MCF 10A (cell line): ENCODE data around the gene FSCN2. TPM values are rescaled to one million over a fixed set of nuclear protein-coding genes. Genes with fewer than 3 reads are reported as not detected.

Source experiments
- BruUV-seq: library from RNA; stranded (reverse); fragments of 400-500 nt; replicated peaks from 2 replicates; lab custom pipeline; 2021; lab: Mats Ljungman, UMichigan
- CTCF ChIA-PET: fragments of 300-600 bp; sonication (Branson Sonifier 250); formaldehyde crosslinking; extraction: SDS; loops from one replicate; lab custom pipeline; 2021; ENCODE audit warnings: antibody characterized with exemption, inconsistent platforms; lab: Yijun Ruan, JAX
- POLR2A ChIA-PET: fragments of 300-600, 350-650 bp; sonication (Branson Sonifier 250); formaldehyde crosslinking; extraction: SDS; loops from one replicate; lab custom pipeline; 2020; ENCODE audit warnings: antibody characterized with exemption, inconsistent platforms; lab: Yijun Ruan, JAX
- DNase-seq: peaks from one replicate; pipeline ENCODE4 v3.0.0-alpha.2; 2018; ENCODE audit not compliant: unreplicated experiment
- H3K27ac Mint-ChIP-seq: one replicate; pipeline ENCODE4 v1.8.0; 2022; ENCODE audit warnings: mild to moderate bottlenecking, low read depth, mixed read lengths; ENCODE audit not compliant: unreplicated experiment
- H3K27me3 Mint-ChIP-seq: one replicate; pipeline ENCODE4 v1.8.0; 2022; ENCODE audit warnings: mixed read lengths; ENCODE audit not compliant: insufficient read depth, unreplicated experiment
- H3K36me3 Mint-ChIP-seq: one replicate; pipeline ENCODE4 v1.8.0; 2022; ENCODE audit warnings: mild to moderate bottlenecking, moderate library complexity, mixed read lengths; ENCODE audit not compliant: insufficient read depth, unreplicated experiment
- H3K4me1 Mint-ChIP-seq: one replicate; pipeline ENCODE4 v1.8.0; 2022; ENCODE audit warnings: mixed read lengths; ENCODE audit not compliant: insufficient read depth, unreplicated experiment
- H3K4me3 Mint-ChIP-seq: one replicate; pipeline ENCODE4 v1.8.0; 2022; ENCODE audit warnings: mild to moderate bottlenecking, moderate library complexity, mixed read lengths; ENCODE audit not compliant: unreplicated experiment
- H3K9me3 Mint-ChIP-seq: one replicate; pipeline ENCODE4 v1.8.0; 2022; ENCODE audit warnings: mixed read lengths; ENCODE audit not compliant: unreplicated experiment
- intact Hi-C: fragments of 100-400 bp; cut with micrococcal nuclease; formaldehyde crosslinking; loops from 2 replicates; pipeline ENCODE4 v1.14.1; 2022
- total RNA-seq: library from RNA; stranded (reverse); gene quantifications from 2 replicates; pipeline ENCODE4 v1.2.3, GENCODE V29; 2022
- TF ChIP-seq, protein P1 (sequence below): fragments of 200-600 bp; IDR thresholded peaks from one replicate; pipeline ENCODE4 v1.8.0; 2022; ENCODE audit warnings: antibody characterized with exemption, mild to moderate bottlenecking; ENCODE audit not compliant: unreplicated experiment

FSCN2 gene
- total RNA-seq, 1 experiment from 2014 or later, result not detected

DNA sequence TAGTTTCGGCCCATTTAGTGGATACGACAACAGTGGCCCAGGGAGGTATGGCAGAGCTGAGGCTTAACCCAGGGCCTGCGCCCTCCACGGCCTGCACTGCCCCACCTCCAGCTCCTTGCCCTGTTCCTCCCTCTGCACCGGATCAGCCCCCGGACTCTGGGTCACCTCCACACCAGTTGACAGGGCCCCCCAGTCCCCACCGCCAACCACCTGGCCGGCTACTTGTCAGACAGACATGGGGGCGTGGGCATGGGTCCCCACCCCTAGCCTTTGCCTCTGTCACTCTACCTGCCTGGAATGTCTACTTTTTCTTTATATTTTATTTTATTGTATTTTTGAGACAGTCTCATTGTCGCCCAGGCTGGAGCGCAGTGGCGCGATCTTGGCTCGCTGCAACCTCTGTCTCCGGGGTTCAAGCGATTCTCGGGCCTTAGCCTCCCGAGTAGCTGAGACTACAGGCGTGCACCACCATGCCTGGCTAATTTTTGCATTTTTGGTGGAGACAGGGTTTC is 12.6 kb upstream of the FSCN2 start:
- Mint-ChIP-seq H3K36me3 (peaks cover 30% of the 10 kb centered on the region), H3K27ac (peak overlapping the region; percentile 82), H3K9me3 (no peaks in the 10 kb centered on the region), H3K4me3 (peak overlapping the region; percentile 92), H3K4me1 (peaks cover 8% of the 10 kb centered on the region), H3K27me3 (no peaks in the 10 kb centered on the region)
- TF ChIP-seq, protein P1, sequence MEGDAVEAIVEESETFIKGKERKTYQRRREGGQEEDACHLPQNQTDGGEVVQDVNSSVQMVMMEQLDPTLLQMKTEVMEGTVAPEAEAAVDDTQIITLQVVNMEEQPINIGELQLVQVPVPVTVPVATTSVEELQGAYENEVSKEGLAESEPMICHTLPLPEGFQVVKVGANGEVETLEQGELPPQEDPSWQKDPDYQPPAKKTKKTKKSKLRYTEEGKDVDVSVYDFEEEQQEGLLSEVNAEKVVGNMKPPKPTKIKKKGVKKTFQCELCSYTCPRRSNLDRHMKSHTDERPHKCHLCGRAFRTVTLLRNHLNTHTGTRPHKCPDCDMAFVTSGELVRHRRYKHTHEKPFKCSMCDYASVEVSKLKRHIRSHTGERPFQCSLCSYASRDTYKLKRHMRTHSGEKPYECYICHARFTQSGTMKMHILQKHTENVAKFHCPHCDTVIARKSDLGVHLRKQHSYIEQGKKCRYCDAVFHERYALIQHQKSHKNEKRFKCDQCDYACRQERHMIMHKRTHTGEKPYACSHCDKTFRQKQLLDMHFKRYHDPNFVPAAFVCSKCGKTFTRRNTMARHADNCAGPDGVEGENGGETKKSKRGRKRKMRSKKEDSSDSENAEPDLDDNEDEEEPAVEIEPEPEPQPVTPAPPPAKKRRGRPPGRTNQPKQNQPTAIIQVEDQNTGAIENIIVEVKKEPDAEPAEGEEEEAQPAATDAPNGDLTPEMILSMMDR, result no peak
- ChIA-PET CTCF (interaction anchor here (0.5 kb wide), 1 partner anchor 62 kb away, joined by 3 read pairs; no protein-coding TSS in a partner anchor), POLR2A (interaction anchor here (0.6 to 1.9 kb wide), 7 partner anchors 37 to 367 kb away, joined by 3 to 25 read pairs (median 4); partner anchors contain the start of genes ARL16, BAHCC1, FAAP100 and HGS)
- DNase-seq, result no peak
- intact Hi-C loops, result no loop called here
- no TSS peak for BruUV-seq

DNA sequence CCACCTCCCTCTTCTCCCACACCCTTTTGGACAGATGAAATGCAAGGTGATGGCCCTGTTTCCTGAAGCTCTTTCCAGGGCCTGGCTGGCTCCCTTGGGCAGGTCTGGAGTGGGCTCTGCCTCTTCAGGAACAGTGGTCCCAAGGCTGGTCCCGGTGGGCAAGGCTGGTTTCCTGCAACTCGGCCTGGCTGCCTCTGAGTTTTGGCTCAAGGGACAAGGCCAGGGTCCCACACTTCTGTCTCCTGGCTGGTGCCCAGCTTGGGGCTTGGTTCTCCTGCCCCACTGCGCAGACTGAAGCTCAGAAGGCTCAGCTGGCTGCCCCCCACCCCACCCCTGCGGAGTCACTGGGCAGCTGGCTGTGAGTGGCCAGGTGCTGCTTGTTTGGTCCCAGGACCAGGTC is 11.7 kb upstream of the FSCN2 start:
- Mint-ChIP-seq H3K27me3 (no peaks in the 10 kb centered on the region), H3K4me3 (peak overlapping the region; percentile 92), H3K36me3 (peaks cover 21% of the 10 kb centered on the region), H3K9me3 (no peaks in the 10 kb centered on the region), H3K27ac (no peak overlapping the region), H3K4me1 (peaks cover 4% of the 10 kb centered on the region)
- TF ChIP-seq, protein P1, result no peak
- ChIA-PET POLR2A (interaction anchor here (0.6 kb wide), 1 partner anchor 368 kb away, joined by 3 read pairs; no protein-coding TSS in a partner anchor), CTCF (no interaction called here)
- BruUV-seq, result no TSS peak
- intact Hi-C loops, result no loop called here
- DNase-seq, result no peak

DNA sequence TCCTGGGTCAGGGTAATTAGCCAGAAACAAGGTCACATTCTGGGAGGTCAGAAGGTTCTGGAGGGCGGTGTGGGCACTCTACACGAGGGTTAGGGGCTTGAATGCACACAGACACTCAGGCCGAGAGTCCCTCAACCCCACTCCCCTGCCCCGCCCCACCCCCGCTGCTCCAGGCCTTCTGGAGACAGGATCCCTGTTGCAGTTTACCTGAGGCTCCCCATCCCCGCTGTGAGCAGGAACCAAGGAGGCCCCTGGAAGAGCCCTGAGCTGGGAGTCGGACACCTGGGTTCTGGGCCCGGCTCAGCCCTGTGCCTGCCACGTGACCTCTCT is 11.2 kb upstream of the FSCN2 start:
- H3K4me3 Mint-ChIP-seq, result peak overlapping the region; percentile 92
- no peak for DNase-seq
- H3K27me3 Mint-ChIP-seq, result no peaks in the 10 kb centered on the region
- BruUV-seq, result no TSS peak
- H3K27ac Mint-ChIP-seq, result no peak overlapping the region
- H3K4me1 Mint-ChIP-seq, result no peaks in the 10 kb centered on the region
- ChIA-PET POLR2A (no interaction called here), CTCF (no interaction called here)
- intact Hi-C loops, result no loop called here
- peaks cover 16% of the 10 kb centered on the region for H3K36me3 Mint-ChIP-seq
- TF ChIP-seq, protein P1, result no peak
- H3K9me3 Mint-ChIP-seq, result no peaks in the 10 kb centered on the region

DNA sequence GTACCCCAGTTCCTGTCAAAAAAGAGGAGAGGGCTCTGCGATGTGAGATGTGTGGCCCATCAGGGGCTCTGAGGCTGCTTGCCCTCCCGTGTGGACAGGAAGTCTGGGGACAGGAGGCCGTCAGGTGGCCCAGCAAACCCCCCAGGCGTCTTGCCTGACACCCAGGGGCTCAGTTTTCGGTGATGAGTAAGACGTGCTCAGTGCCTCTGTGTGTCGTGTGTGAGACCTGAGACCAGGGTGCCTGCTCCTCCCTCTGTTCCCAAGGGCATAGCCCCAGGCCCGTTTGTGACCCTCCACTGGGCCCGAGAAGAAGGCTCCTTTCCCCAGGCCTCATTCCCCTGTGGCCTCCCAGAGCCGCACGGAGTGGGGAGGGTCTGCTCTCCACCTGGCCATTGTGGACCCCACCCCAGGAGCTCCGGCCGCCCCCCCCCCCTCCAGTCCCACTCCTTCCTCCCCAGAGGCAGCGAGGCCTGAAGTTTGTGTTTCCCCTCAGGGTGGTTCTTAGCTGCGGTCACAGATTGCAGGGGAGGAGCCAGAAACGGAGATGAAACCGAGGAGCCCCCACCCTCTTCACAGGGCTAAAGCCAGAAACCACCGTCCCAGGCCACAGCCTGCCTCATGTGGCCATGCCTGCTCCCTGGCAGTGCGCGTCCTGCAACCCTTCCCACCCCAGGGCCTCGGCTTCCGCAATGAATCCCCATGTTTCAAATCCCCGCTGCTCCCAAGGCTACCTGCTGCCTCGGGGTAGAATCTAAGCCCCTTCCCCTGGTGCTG is 10.7 kb upstream of the FSCN2 start:
- Mint-ChIP-seq H3K36me3 (peaks cover 10% of the 10 kb centered on the region), H3K4me3 (peak overlapping the region; percentile 55), H3K9me3 (no peaks in the 10 kb centered on the region), H3K4me1 (no peaks in the 10 kb centered on the region), H3K27me3 (no peaks in the 10 kb centered on the region), H3K27ac (no peak overlapping the region)
- intact Hi-C loops, result loop anchor here (2.0 kb wide), 1 partner anchor 35 kb away; the partner anchor contains the start of gene FAAP100
- no TSS peak for BruUV-seq
- no peak for DNase-seq
- CTCF ChIA-PET, result interaction anchor here (0.6 to 1.7 kb wide), 2 partner anchors 83 to 250 kb away, joined by 4 to 12 read pairs; no protein-coding TSS in a partner anchor
- TF ChIP-seq, protein P1, result no peak
- POLR2A ChIA-PET, result interaction anchor here (1.0 to 2.4 kb wide), 4 partner anchors 9 to 119 kb away, joined by 3 to 14 read pairs (median 11); partner anchors contain the start of genes FAAP100, NPLOC4 and TSPAN10
